Measurements from ENCODE around the gene DPP8. TPM values are rescaled to one million over a fixed set of nuclear protein-coding genes. Genes with fewer than 3 reads are reported as not detected.
"Not testable (repeated sequence)": the region's sequence is repeated elsewhere in the genome, so short reads cannot be mapped to it uniquely, and the experiment has no call there.

The DPP8 gene
- total RNA-seq, 2 experiments from 2014 or later: 38.2 to 42.7 TPM

GRCh38 chr15:65518633-65519285 is 1.3 kb upstream of the DPP8 start:
- CTCF ChIA-PET: no interaction called here
- POLR2A ChIA-PET: no interaction called here
- DNase-seq: no peak
- Mint-ChIP-seq H3K9me3 (no peaks in the 10 kb centered on the region), H3K4me3 (peak overlapping the region; percentile 10), H3K27ac (no peak overlapping the region), H3K27me3 (no peaks in the 10 kb centered on the region), H3K4me1 (peaks cover 29% of the 10 kb centered on the region), H3K36me3 (ENCODE audit: low read depth) (peaks cover 18% of the 10 kb centered on the region)

- DNase-seq: no peak
- ChIA-PET POLR2A (interaction anchor here (2.2 kb wide), 1 partner anchor 213 kb away, joined by 13 read pairs; the partner anchor contains the start of gene RNU5B-1), CTCF (no interaction called here)
- Mint-ChIP-seq H3K4me3 (peak overlapping the region; percentile 96), H3K9me3 (no peaks in the 10 kb centered on the region), H3K36me3 (ENCODE audit: low read depth) (peaks cover 27% of the 10 kb centered on the region), H3K27ac (peak overlapping the region; percentile 95), H3K27me3 (no peaks in the 10 kb centered on the region), H3K4me1 (peaks cover 34% of the 10 kb centered on the region)
Observed at GRCh38 chr15:65517866-65518207, 348 bp upstream of the DPP8 start.

- CTCF ChIA-PET: interaction anchor here (2.1 kb wide), 1 partner anchor 18 kb away, joined by 5 read pairs; no protein-coding TSS in a partner anchor
- H3K4me1 Mint-ChIP-seq: peaks cover 49% of the 10 kb centered on the region
- no peak for DNase-seq
- no peaks in the 10 kb centered on the region for H3K27me3 Mint-ChIP-seq
- no peaks in the 10 kb centered on the region for H3K9me3 Mint-ChIP-seq
- peaks cover 64% of the 10 kb centered on the region for H3K36me3 Mint-ChIP-seq (ENCODE audit: low read depth)
- no peak overlapping the region for H3K27ac Mint-ChIP-seq
- H3K4me3 Mint-ChIP-seq: no peak overlapping the region
- POLR2A ChIA-PET: interaction anchor here (0.6 to 1.9 kb wide), 4 partner anchors 8 to 1011 kb away, joined by 3 to 9 read pairs (median 3); partner anchors contain the start of gene HACD3
Observed at GRCh38 chr15:65512807-65513416, 4.6 kb downstream of the DPP8 start.

GRCh38 chr15:65512189-65512588 is 5.3 kb downstream of the DPP8 start:
- H3K36me3 Mint-ChIP-seq (ENCODE audit: low read depth): peaks cover 66% of the 10 kb centered on the region
- no peaks in the 10 kb centered on the region for H3K27me3 Mint-ChIP-seq
- POLR2A ChIA-PET: interaction anchor here (0.9 to 1.9 kb wide), 3 partner anchors 9 to 18 kb away, joined by 3 to 9 read pairs (median 3); partner anchors contain the start of gene HACD3
- peaks cover 47% of the 10 kb centered on the region for H3K4me1 Mint-ChIP-seq
- CTCF ChIA-PET: interaction anchor here (2.1 kb wide), 1 partner anchor 19 kb away, joined by 5 read pairs; no protein-coding TSS in a partner anchor
- no peak for DNase-seq
- no peak overlapping the region for H3K4me3 Mint-ChIP-seq
- no peak overlapping the region for H3K27ac Mint-ChIP-seq
- no peaks in the 10 kb centered on the region for H3K9me3 Mint-ChIP-seq

- H3K36me3 Mint-ChIP-seq (ENCODE audit: low read depth): peaks cover 58% of the 10 kb centered on the region
- ChIA-PET POLR2A (interaction anchor here (1.6 kb wide), 1 partner anchor 7 kb away, joined by 6 read pairs; the partner anchor contains the start of gene DPP8), CTCF (no interaction called here)
- DNase-seq: no peak
- peaks cover 30% of the 10 kb centered on the region for H3K4me1 Mint-ChIP-seq
- H3K9me3 Mint-ChIP-seq: no peaks in the 10 kb centered on the region
- H3K27me3 Mint-ChIP-seq: no peaks in the 10 kb centered on the region
- no peak overlapping the region for H3K27ac Mint-ChIP-seq
- H3K4me3 Mint-ChIP-seq: no peak overlapping the region
Observed at GRCh38 chr15:65509321-65509720, 8.2 kb downstream of the DPP8 start.

- Mint-ChIP-seq H3K4me3 (no peak overlapping the region), H3K4me1 (no peaks in the 10 kb centered on the region), H3K9me3 (no peaks in the 10 kb centered on the region), H3K27ac (no peak overlapping the region), H3K36me3 (ENCODE audit: low read depth) (peaks cover 49% of the 10 kb centered on the region), H3K27me3 (no peaks in the 10 kb centered on the region)
- no peak for DNase-seq
- ChIA-PET POLR2A (interaction anchor here (1.6 kb wide), 1 partner anchor 36 kb away, joined by 3 read pairs; the partner anchor contains the start of gene HACD3), CTCF (interaction anchor here (1.5 kb wide), 1 partner anchor 37 kb away, joined by 4 read pairs; the partner anchor contains the start of gene HACD3)
Observed at GRCh38 chr15:65494076-65494475, 23.4 kb downstream of the DPP8 start.

- Mint-ChIP-seq H3K27me3 (no peaks in the 10 kb centered on the region), H3K27ac (no peak overlapping the region), H3K36me3 (ENCODE audit: low read depth) (peaks cover 49% of the 10 kb centered on the region), H3K4me3 (no peak overlapping the region), H3K9me3 (no peaks in the 10 kb centered on the region), H3K4me1 (no peaks in the 10 kb centered on the region)
- DNase-seq: no peak
- ChIA-PET CTCF (no interaction called here), POLR2A (no interaction called here)
Observed at GRCh38 chr15:65484876-65485275, 32.6 kb downstream of the DPP8 start.

- no peak overlapping the region for H3K4me3 Mint-ChIP-seq
- ChIA-PET CTCF (no interaction called here), POLR2A (no interaction called here)
- peaks cover 2% of the 10 kb centered on the region for H3K4me1 Mint-ChIP-seq
- H3K9me3 Mint-ChIP-seq: no peaks in the 10 kb centered on the region
- H3K27ac Mint-ChIP-seq: no peak overlapping the region
- H3K36me3 Mint-ChIP-seq (ENCODE audit: low read depth): peaks cover 33% of the 10 kb centered on the region
- no peaks in the 10 kb centered on the region for H3K27me3 Mint-ChIP-seq
- DNase-seq: no peak
Observed at GRCh38 chr15:65476903-65477302, 40.6 kb downstream of the DPP8 start.

GRCh38 chr15:65470866-65471265 is 46.6 kb downstream of the DPP8 start:
- ChIA-PET CTCF (no interaction called here), POLR2A (no interaction called here)
- no peak for DNase-seq
- no peak overlapping the region for H3K4me3 Mint-ChIP-seq
- no peaks in the 10 kb centered on the region for H3K9me3 Mint-ChIP-seq
- no peak overlapping the region for H3K27ac Mint-ChIP-seq
- H3K27me3 Mint-ChIP-seq: no peaks in the 10 kb centered on the region
- H3K36me3 Mint-ChIP-seq (ENCODE audit: low read depth): peaks cover 47% of the 10 kb centered on the region
- peaks cover 2% of the 10 kb centered on the region for H3K4me1 Mint-ChIP-seq

- H3K36me3 Mint-ChIP-seq (ENCODE audit: low read depth): peaks cover 52% of the 10 kb centered on the region
- H3K4me3 Mint-ChIP-seq: no peak overlapping the region
- H3K27ac Mint-ChIP-seq: no peak overlapping the region
- H3K9me3 Mint-ChIP-seq: no peaks in the 10 kb centered on the region
- H3K4me1 Mint-ChIP-seq: peaks cover 2% of the 10 kb centered on the region
- H3K27me3 Mint-ChIP-seq: no peaks in the 10 kb centered on the region
- POLR2A ChIA-PET: no interaction called here
- CTCF ChIA-PET: no interaction called here
- DNase-seq: no peak
Observed at GRCh38 chr15:65468229-65468909, 49.1 kb downstream of the DPP8 start.

- Mint-ChIP-seq H3K9me3 (no peaks in the 10 kb centered on the region), H3K27ac (no peak overlapping the region), H3K27me3 (no peaks in the 10 kb centered on the region), H3K4me1 (peaks cover 4% of the 10 kb centered on the region), H3K4me3 (no peak overlapping the region), H3K36me3 (ENCODE audit: low read depth) (peaks cover 48% of the 10 kb centered on the region)
- ChIA-PET CTCF (no interaction called here), POLR2A (no interaction called here)
- DNase-seq: no peak
Observed at GRCh38 chr15:65466901-65467300, 50.6 kb downstream of the DPP8 start.

GRCh38 chr15:65463096-65463495 is 54.4 kb downstream of the DPP8 start:
- CTCF ChIA-PET, H3K9me3 Mint-ChIP-seq, H3K4me1 Mint-ChIP-seq, H3K27ac Mint-ChIP-seq, H3K27me3 Mint-ChIP-seq, DNase-seq, H3K4me3 Mint-ChIP-seq, POLR2A ChIA-PET: not testable (repeated sequence)
- peaks cover 51% of the 10 kb centered on the region for H3K36me3 Mint-ChIP-seq (ENCODE audit: low read depth)

GRCh38 chr15:65460741-65461347 is 56.6 kb downstream of the DPP8 start:
- H3K36me3 Mint-ChIP-seq (ENCODE audit: low read depth): peaks cover 56% of the 10 kb centered on the region
- ChIA-PET CTCF (interaction anchor here (0.6 kb wide), 1 partner anchor 1392 kb away, joined by 4 read pairs; no protein-coding TSS in a partner anchor), POLR2A (no interaction called here)
- H3K4me3 Mint-ChIP-seq: no peak overlapping the region
- no peaks in the 10 kb centered on the region for H3K9me3 Mint-ChIP-seq
- DNase-seq: peak; percentile 25
- H3K4me1 Mint-ChIP-seq: peaks cover 9% of the 10 kb centered on the region
- H3K27ac Mint-ChIP-seq: peak overlapping the region; percentile 28
- no peaks in the 10 kb centered on the region for H3K27me3 Mint-ChIP-seq
